GM19238 (cell line): ENCODE results near the gene PTPRN2.

Experiments
- DNase-seq: peaks from one replicate; pipeline ENCODE4 v3.0.0; 2011; ENCODE audit warnings: low spot score; ENCODE audit not compliant: insufficient read length

The PTPRN2 gene

GRCh38 chr7:157691586-157692459 lies 895.8 kb downstream of the PTPRN2 start:
- no peak for DNase-seq

- no peak for DNase-seq
These were observed 896.6 kb downstream of the PTPRN2 start for GRCh38 chr7:157690833-157691585.

GRCh38 chr7:157690058-157690832 lies 897.4 kb downstream of the PTPRN2 start:
- DNase-seq: no peak

- no peak for DNase-seq
These were observed 898.2 kb downstream of the PTPRN2 start for GRCh38 chr7:157689269-157690057.

GRCh38 chr7:157688533-157689268 lies 898.9 kb downstream of the PTPRN2 start:
- DNase-seq: no peak

- DNase-seq: no peak
These were observed 899.6 kb downstream of the PTPRN2 start for GRCh38 chr7:157687845-157688532.

- no peak for DNase-seq
These were observed 900.5 kb downstream of the PTPRN2 start for GRCh38 chr7:157687158-157687557.

- DNase-seq: no peak
These were observed 901.2 kb downstream of the PTPRN2 start for GRCh38 chr7:157686285-157686894.

- DNase-seq: no peak
These were observed 902.0 kb downstream of the PTPRN2 start for GRCh38 chr7:157685430-157686284.

GRCh38 chr7:157684909-157685429 lies 902.7 kb downstream of the PTPRN2 start:
- no peak for DNase-seq

GRCh38 chr7:157684157-157684908 lies 903.3 kb downstream of the PTPRN2 start:
- DNase-seq: no peak

GRCh38 chr7:157683747-157684156 lies 903.9 kb downstream of the PTPRN2 start:
- no peak for DNase-seq

- no peak for DNase-seq
These were observed 904.5 kb downstream of the PTPRN2 start for GRCh38 chr7:157682946-157683746.

GRCh38 chr7:157682064-157682945 lies 905.3 kb downstream of the PTPRN2 start:
- no peak for DNase-seq

GRCh38 chr7:157679607-157680006 lies 908.0 kb downstream of the PTPRN2 start:
- no peak for DNase-seq
